Fibroblast of mammary gland (primary cell): ENCODE results near the gene MME.

Source experiments
- DNase-seq: peaks from one replicate; pipeline ENCODE4 v3.0.0-alpha.2; 2010; ENCODE audit warnings: low read depth
- H3K4me3 ChIP-seq: 2 replicates; pipeline ENCODE4 v1.5.1; 2011; ENCODE audit warnings: low read depth, mild to moderate bottlenecking, low read length, moderate library complexity; ENCODE audit not compliant: control insufficient read depth
- CTCF ChIP-seq: conservative IDR thresholded peaks from 2 replicates; pipeline ENCODE4 v1.5.1; 2011; ENCODE audit warnings: low read depth, low read length, inconsistent platforms; ENCODE audit not compliant: control insufficient read depth, insufficient read depth

MME gene

GRCh38 chr3:155188031-155188430 is 107.9 kb downstream of the MME start:
- no peak for TF ChIP-seq CTCF
- H3K4me3 ChIP-seq = no peak overlapping the region
- DNase-seq = no peak

- no peak for TF ChIP-seq CTCF
- H3K4me3 ChIP-seq = no peak overlapping the region
- DNase-seq = no peak
Measured at GRCh38 chr3:155189478-155189877, 109.4 kb downstream of the MME start.

- no peak for TF ChIP-seq CTCF
- no peak for DNase-seq
Measured at GRCh38 chr3:155190691-155191090, 110.6 kb downstream of the MME start.

GRCh38 chr3:155192957-155193746 is 113.0 kb downstream of the MME start:
- no peak for DNase-seq
- no peak overlapping the region for H3K4me3 ChIP-seq
- no peak for TF ChIP-seq CTCF

More at GRCh38 chr3:155190691-155191090, 110.6 kb downstream of the MME start:
- H3K4me3 ChIP-seq = no peak overlapping the region

GRCh38 chr3:155193868-155194267 is 113.7 kb downstream of the MME start:
- no peak for TF ChIP-seq CTCF
- DNase-seq = no peak
- H3K4me3 ChIP-seq = no peak overlapping the region

GRCh38 chr3:155194973-155195957 is 115.1 kb downstream of the MME start:
- no peak for DNase-seq
- H3K4me3 ChIP-seq = no peak overlapping the region
- TF ChIP-seq CTCF = no peak
